DMS153 (cell line): Measurements from ENCODE around the gene ATP10A.

Source experiments
- DNase-seq: peaks from one replicate; lab custom pipeline; 2025; lab: John Stamatoyannopoulos, UW

The ATP10A gene

GRCh38 chr15:25825207-25825606, 37.9 kb downstream of the ATP10A start:
- DNase-seq = no peak

GRCh38 chr15:25824618-25825017, 38.5 kb downstream of the ATP10A start:
- DNase-seq = no peak

- no peak for DNase-seq
Observed at GRCh38 chr15:25812845-25813244, 50.3 kb downstream of the ATP10A start.

GRCh38 chr15:25812073-25812472, 51.1 kb downstream of the ATP10A start:
- DNase-seq = no peak

GRCh38 chr15:25811481-25811906, 51.6 kb downstream of the ATP10A start:
- no peak for DNase-seq

GRCh38 chr15:25810631-25811091, 52.5 kb downstream of the ATP10A start:
- DNase-seq = no peak

GRCh38 chr15:25810154-25810553, 53.0 kb downstream of the ATP10A start:
- DNase-seq = no peak

GRCh38 chr15:25807063-25807462, 56.1 kb downstream of the ATP10A start:
- no peak for DNase-seq

GRCh38 chr15:25805031-25805430, 58.1 kb downstream of the ATP10A start:
- DNase-seq = no peak

GRCh38 chr15:25804451-25804850, 58.7 kb downstream of the ATP10A start:
- DNase-seq = no peak

- no peak for DNase-seq
Observed at GRCh38 chr15:25803541-25803940, 59.6 kb downstream of the ATP10A start.

GRCh38 chr15:25803036-25803435, 60.1 kb downstream of the ATP10A start:
- DNase-seq = no peak

- no peak for DNase-seq
Observed at GRCh38 chr15:25802285-25802830, 60.8 kb downstream of the ATP10A start.

- DNase-seq = no peak
Observed at GRCh38 chr15:25801586-25802284, 61.4 kb downstream of the ATP10A start.

GRCh38 chr15:25800761-25801515, 62.2 kb downstream of the ATP10A start:
- no peak for DNase-seq

GRCh38 chr15:25799906-25800700, 63.0 kb downstream of the ATP10A start:
- no peak for DNase-seq

- no peak for DNase-seq
Observed at GRCh38 chr15:25797936-25798901, 64.9 kb downstream of the ATP10A start.

GRCh38 chr15:25797511-25797935, 65.6 kb downstream of the ATP10A start:
- DNase-seq = no peak

GRCh38 chr15:25797035-25797434, 66.1 kb downstream of the ATP10A start:
- DNase-seq = no peak

GRCh38 chr15:25796395-25796794, 66.7 kb downstream of the ATP10A start:
- DNase-seq = no peak

GRCh38 chr15:25795712-25796111, 67.4 kb downstream of the ATP10A start:
- DNase-seq = no peak
